SK-MEL-5 (cell line): Measurements from ENCODE around the gene TMEM144. TPM values are rescaled to one million over a fixed set of nuclear protein-coding genes. Genes with fewer than 3 reads are reported as not detected.

Experiments used
- DNase-seq: peaks from one replicate; pipeline ENCODE4 v3.0.0-alpha.2; 2016; ENCODE audit warnings: low read depth, low spot score
- in situ Hi-C: cut with HindIII; loops from 2 replicates; pipeline ENCODE4 v1.10.0; 2016; ENCODE audit warnings: low sequenced_read_pairs, high pct_unique_total_duplicates, low pct_unique_long_range_greater_than_20kb
- total RNA-seq: library from RNA; depleted of rRNA; stranded (reverse); fragments of >200 nt; shearing (Covaris generic); gene quantifications from 2 replicates; pipeline ENCODE4 v1.2.3, GENCODE V29; 2014

Gene TMEM144
- total RNA-seq, 1 experiment from 2014 or later = 26.8 TPM

DNA sequence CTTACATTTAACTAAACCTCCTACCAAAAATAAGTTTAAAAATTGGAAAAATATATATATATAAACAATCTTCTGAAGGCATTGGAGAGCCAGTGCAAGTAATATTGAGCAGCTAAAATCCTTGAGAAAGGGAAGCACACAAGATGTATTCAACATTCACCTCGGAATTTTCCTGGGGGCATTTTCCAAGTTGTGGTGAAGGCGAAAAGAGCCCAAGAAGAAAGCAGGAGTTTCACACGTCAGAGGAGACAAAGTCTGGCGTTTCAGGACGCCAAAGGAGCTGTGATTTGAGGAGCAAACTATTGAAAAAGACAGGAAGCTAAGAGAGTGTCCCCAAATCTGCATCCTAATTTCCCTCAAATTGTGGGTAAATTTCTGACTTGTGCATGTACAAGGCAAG is 28.4 kb upstream of the TMEM144 start:
- DNase-seq = peak; percentile 89
- in situ Hi-C loops = no loop called here

DNA sequence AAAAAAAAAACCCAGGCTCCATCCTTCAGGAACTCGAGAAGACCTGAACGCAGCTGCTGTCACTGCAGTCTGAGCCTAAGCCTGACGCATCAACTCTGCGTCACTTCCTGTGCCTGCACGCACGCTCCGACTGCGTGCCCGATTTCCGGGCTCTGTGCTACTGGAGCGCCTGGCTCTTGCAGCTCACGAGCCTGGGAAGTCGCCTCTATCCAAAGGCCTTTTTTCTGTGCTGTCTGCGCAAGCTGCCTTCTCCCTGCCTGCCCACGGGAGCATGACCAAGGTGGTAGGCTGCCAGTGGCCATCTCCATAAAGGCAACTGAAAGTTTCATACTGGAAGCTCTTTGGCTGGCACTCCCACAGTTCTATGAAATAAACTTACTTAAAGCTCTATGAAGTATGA is 27.6 kb upstream of the TMEM144 start:
- in situ Hi-C loops = no loop called here
- DNase-seq = peak; percentile 93

DNA sequence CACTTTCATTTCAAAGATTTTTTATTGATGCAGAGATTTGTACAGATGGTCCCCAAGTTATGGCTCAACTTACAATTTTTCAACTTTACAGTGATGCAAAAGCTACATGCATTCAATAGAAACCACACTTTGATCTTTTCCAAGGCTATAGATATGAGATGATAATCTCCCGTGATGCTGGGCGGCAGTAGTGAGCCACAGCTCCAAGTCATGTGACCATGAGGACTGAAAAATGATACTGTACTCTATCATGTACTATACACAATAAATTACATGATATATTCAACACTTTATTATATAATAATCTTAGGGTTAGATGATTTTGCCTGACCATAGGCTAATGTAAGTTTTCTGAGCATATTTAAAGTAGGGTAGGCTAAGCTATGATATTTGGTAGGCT is 23.5 kb upstream of the TMEM144 start:
- no peak for DNase-seq
- in situ Hi-C loops = no loop called here

DNA sequence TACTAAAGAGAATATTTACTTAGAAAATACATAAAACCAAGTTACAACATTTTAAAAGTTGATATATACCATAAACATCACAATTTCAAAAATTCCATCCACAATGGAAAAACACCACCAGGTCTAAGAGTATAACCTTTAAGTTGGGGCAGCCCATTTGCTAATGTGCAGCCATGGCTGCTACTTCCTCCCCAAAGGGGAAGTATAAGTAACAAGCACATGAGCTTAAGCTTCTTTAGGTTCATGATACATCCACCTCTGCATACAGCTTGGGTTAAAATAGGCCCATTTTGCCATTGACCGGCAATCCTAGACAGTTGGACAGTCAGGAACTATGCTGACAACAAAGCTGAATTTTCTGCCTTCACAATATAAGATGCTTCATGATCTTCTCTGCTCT is 20.9 kb upstream of the TMEM144 start:
- no peak for DNase-seq
- in situ Hi-C loops = no loop called here

DNA sequence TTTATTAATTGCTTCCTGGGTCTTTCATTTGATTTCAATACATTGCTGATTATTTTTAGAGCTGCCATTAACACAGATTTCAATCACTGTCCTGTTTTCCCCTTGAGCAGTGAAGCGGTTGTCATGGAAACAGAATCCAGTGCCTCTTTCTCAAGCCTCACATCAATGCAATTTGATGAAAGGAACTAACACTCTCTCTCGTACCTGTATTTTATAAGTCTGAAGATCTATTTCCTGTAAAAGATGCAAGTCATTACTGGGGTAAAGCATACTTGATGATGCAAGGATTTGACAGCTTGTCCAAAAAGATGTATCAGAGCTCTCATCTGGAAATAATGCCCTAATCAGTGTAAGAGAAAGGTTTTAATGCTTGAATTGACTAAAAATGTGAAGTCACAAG is 19.6 kb upstream of the TMEM144 start:
- DNase-seq = no peak
- in situ Hi-C loops = no loop called here

DNA sequence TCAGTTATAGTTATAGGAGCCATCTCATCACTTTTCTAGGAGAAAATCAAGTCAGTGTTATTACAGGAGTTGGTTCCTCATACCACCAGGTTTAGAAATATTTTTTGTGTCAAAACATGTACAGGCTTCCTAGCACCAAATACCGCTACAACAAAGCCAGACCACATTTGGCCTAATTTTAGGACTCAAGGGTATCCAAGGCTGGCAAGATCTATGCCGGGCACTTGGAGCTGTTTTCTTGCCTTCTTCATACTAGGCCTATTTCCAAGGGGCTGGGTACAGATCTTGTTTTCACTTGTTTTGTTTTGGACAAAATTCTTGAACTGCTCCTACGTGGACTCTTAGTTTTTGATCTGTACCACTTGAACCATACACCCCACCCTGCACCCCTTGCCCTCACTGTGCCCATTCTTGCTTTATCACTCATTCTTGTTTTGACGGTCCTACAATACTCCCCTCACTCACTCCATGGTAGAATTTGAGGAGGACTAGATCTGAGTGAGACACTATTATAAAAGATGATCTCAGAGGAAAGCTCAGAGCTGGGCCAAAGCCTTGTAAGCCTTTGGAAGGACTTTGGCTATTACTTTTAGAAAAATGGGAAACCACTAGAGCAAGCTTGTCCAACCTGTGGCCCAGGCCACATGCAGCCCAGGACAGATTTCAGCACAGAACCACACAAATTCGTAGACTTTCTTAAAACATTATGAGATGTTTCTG is 17.7 kb upstream of the TMEM144 start:
- in situ Hi-C loops = no loop called here
- no peak for DNase-seq

DNA sequence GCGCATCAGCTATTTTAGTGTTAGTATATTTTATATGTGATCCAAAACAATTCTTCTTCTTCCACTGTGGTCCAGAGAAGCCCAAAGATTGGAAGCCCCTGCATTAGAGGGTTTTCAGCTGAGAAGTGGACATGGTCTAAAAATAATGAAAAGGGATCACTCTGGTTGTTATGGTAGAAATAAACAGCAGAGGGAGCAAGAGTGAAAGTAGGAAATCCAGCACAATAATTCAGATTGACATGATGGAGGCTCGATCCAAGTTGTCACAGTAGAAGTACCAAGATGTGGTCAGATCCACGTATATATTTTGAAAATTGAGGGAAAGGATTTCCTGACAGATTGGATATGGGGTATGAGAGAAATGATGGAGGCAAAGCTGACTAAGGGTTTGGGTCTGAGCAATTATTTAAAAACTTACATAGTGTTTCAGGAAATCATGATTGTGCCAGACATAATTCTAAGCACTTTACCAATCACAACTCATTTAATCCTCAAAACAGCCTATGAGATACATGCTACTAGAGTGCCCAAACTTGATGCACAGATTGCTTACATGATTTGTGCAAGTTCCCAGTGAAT is 17.0 kb upstream of the TMEM144 start:
- DNase-seq = peak; percentile 66
- in situ Hi-C loops = no loop called here

DNA sequence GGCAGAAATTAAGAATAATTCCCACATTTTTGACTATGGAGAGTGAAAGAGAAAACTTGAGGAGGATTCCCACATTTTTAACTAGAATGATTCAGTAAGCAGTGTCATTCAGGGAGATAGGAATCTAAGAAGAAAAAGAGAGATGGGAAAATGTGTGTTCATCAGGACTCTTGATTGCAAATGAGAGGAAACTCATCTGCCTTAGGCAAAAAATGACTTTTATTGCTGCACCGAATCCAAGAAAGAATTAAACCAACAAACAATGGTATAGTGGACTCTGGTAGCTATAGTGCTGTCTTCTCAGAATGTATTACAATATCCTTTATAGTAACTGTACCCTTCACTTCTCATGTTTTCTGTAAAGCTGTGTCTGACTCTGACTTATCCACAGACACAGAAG is 15.0 kb upstream of the TMEM144 start:
- DNase-seq = no peak

DNA sequence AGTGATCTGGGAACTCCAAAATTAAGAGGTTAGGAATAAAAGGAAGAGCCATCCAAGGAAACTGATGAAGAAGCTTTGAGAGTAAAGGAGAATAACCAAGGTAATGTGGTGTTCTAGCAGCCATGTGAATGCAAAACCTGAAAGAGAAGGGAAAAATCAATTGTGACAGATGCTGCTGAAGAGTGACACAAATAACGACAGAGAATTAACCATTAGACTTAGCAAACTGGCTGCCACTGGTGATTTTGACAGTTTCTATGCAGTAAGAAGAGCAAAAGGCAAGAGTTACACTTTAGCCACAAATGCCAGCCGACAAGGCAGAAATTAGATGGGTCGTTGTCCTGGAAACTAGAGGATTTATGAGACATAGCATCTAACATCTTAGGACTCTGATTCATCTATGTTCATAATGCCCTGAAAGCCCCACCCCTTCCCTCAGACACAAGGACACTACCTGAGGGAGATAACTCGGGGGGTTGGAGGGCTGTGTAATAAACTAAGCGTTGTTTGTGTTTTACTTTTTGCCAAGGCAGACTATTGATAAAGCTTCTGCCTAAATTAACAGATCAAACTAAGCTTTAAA is 13.0 kb upstream of the TMEM144 start:
- DNase-seq = no peak
- in situ Hi-C loops = no loop called here

More for the DNA sequence above, 15.0 kb upstream of the TMEM144 start:
- in situ Hi-C loops = no loop called here

DNA sequence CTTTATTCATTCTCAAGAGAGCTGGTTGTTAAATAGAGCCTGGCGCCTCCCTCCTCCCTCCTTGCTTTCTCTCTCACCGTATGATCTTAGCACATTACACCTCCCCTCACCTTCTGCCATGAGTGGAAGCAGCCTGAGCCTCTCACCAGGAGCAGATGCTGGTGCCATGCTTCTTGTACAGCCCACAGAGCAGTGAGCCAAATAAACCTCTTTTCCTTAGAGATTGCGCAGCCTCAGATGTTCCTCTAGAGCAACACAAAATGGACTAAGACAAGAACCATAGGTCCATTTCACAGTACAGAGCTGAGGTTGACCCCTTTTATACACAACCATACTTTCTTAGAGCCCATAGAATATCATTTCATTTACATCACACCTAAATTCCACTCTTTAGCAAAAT is 10.1 kb upstream of the TMEM144 start:
- DNase-seq = no peak
- in situ Hi-C loops = no loop called here

DNA sequence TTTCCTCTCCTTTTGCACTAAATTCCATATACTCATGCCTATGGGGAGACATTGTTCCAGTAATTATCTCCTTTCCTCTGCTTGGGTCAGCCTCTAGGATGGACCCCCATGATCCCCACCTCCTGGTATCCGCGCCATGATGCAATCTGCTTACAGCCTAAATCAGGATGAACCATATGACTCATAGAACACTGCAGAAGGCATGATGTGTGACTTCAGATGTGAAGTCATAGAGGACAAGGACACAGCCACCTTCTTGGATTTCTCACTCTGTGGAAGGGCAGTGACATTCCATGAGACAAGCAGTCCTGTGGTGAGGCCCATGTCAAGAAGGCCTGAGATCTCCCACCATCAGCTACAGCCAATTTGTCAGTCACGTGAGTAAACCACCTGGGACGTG is 9.0 kb upstream of the TMEM144 start:
- DNase-seq = no peak
- in situ Hi-C loops = no loop called here

DNA sequence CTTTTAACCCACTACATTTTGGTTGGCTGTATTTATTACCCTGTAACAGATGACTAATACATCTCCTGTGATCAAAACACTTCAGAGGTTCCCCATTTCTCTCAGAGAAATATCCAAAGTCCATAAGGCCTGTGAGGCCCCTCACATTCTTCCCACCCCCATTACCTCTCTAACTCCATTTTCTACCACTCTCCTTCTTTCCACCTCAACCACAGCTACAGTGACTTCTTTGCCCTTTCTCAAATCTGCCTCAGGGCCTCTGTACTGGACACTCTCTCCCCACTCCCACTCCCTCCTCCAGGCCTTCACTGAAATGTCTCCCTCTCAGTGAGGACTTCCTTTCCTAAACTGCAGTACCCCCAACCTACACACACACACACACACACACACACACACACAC is 8.4 kb upstream of the TMEM144 start:
- in situ Hi-C loops = no loop called here
- no peak for DNase-seq

DNA sequence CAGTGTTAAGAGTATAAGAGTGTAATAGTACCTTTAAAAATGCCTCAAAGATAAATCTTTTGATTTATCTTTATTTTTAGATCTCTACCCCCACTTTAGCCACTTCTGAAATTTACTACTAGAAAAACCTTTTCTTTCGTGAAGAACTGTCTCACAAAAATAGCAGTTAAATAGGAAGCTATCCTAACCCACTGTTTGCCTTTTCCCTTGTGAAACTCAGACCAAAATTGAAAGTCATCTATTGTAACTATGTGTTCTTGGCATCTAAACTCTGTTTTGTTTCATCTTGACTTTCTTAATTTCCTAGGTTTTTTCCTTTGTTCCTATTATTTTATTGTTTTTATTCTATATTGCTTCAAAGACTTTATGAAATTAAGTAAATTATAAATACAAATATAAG is 7.8 kb upstream of the TMEM144 start:
- DNase-seq = no peak
- in situ Hi-C loops = no loop called here

DNA sequence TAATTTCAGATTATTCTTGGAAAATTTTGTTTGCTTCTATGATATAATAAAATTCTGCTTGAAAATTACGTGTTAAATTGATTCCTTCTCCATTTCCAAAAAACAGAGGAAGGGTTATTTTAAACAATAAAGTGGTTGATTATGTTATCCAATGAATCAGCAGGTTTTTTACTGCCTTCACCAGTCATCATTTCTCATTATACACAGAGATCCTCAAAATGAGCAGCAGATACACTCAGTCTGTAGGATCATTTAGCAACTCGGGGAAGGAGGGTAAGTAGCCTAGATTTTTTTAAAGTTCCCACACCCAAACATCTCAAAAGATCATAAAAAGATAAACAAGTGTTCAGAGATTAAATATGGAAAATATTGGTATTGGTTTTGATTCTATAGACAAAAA is 6.8 kb upstream of the TMEM144 start:
- in situ Hi-C loops = no loop called here
- no peak for DNase-seq

DNA sequence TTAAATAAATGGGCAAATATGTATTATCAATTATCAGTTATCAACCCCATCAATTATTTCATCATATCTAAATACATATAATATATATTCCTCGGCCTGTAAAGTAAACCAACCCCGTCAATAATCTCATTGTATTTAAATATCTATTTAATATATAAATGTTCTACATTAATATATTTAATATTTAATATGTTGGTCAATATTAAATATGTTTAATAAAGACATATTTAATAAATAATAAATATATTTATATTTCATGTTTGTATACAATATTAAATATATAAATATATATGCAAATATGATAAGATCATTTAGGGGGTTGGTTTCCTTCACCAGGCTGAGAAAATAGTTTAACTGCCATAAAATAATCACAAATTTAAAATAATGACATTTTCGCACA is 6.4 kb upstream of the TMEM144 start:
- in situ Hi-C loops = no loop called here
- DNase-seq = no peak

DNA sequence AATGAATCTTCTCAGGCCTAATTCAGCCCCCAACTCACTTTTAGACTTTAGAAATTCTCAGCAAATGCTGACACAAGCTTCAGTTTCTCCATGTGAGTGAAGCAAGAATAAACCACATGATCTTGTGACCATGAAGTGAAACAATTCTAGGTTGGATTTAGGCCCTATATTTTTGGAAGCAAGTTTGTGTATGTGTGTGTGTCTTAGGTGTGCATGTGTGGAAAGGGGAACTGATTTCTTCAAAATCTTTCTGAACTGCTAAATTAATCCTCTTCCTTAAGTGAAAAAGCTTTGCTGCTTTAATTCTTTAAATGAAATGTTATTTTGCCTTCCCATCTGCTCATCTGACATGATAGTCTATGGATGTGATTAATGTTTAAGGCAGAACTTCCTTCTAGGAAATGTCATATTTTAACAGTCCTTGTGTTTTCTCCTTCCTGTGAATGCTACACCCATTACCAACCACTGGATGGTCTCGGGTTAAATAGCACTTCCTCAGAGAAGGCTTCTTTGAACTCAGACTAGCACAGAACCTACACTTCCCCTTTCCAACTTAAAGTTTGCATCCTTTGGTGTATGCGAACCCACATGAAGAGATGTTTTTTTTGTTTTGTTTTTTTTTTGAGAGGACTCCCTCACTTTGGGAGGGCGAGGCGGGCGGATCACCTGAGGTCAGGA is 1.2 kb upstream of the TMEM144 start:
- DNase-seq = no peak

DNA sequence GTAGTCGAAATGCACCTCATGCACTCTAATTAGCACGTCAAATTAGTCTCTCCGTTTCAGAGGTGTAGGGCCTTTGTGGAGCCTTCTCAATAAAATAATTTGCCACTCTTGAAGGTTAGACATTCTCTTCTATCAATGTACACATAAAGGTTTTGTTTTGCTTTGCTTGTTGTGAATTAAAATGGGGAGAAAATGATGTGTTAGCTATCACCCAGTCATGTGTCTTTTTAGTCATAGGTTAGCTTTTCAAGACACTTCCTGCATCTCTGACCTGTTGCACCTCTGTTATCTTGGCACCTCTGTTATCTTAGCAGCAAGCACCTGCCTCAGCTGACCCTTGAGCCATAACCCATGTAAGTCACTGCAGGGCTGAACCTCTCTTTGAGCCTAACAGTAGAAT is 936 bp downstream of the TMEM144 start:
- DNase-seq = no peak
- in situ Hi-C loops = no loop called here

More for the DNA sequence above, 1.2 kb upstream of the TMEM144 start:
- in situ Hi-C loops = no loop called here

DNA sequence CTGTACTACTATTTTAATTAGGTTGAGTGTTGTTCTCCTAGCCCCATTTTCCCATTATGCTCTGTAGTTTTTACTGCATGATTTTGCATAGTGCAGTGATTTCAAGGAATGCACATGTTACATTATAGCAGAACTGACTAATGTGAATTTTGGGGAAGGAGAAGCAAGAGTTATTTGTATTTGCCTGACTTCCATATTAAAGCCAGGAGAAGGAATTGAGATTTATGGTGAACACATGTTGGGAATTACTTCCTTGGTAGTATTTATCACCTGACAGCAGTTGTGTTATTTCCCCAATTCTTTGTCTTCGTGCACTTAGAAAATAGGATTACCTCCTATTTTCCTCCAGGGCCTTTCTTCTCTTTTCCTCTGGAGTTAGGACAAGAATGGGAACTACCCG is 3.2 kb downstream of the TMEM144 start:
- DNase-seq = no peak
- in situ Hi-C loops = no loop called here

DNA sequence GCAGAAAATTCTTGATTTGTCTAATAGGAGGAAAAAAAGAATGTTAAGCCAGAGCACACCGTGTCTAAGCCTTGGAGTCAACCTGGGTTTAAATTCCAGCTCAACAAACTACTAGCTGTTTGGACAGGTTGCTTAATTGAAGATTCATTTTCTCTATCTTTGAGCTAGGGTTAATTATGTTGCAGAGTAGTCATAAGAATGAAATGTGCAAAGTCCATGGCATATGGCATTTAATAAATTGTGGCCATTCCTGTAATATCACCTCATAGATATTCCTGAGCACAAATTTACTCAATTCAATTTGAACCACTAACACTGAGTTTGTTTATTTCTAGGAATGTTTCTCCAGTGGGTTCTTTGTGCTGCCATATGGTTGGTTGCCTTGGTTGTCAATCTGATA is 4.6 kb downstream of the TMEM144 start:
- DNase-seq = no peak
- in situ Hi-C loops = no loop called here
